ENCODE data around the gene DOLPP1.

Gene DOLPP1

DNA sequence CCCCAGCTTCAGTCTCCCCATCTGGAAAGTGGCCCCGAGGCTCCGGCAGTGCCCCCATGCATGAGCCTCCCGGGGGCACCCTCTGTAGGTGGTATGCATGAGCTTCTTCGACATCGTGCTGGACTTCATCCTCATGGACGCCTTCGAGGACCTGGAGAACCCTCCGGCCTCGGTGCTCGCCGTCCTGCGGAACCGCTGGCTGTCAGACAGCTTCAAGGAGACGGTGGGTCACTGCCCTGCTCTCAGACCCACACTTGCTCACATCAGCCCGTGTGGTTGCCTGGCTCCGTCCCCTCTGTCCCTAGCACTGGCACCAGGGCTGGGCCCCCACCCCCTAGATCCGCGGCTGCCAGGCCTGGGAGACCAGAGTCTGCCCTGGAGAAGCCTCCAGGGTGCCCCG is 12.8 kb upstream of the DOLPP1 start:
- DNase-seq, result no peak

DNA sequence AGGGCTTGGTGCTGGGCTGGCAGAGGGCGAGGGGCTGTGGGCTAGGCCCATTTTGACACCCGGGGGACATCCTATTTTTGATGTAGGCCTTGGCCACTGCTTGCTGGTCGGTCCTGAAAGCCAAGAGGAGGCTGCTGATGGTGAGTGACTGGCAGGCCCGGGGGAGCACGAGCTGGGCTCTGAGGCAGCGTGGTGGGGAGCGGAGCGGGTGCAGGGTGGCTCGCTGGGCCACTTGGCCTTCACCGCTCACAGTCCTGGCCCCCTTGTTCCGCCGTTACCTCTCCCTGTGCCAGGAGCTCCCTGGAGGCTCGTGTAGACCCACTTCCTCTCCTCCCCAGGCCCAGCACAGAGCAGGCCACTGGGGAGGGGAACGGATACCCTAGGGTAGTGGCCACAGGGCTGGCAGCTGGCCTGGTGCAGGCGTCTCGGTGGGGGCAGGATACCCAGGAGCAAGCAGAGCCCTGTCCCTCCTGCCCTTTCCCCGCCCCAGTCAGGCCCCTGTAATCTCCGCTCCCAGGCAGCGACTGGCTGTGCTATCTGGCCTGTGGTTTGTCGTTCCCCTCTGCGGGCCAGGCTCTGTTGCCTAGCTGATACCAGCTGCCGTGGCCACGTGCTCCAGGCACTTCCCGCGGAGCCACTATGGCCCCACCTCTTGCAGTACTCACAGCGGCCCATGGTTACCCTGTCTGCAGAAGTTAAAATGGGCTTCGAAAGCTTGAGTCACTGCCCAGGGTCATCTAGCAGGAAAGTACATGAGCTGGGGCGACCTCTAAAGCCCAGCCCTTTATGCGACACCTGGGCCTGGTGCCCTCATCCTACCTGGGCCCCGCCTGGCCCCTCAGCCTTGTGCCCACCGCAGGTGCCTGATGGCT is 11.7 kb upstream of the DOLPP1 start:
- peak; percentile 72 for DNase-seq

- no peak for DNase-seq
These were observed 10.9 kb upstream of the DOLPP1 start for GRCh38 chr9:129069862-129070641.

- no peak for DNase-seq
These were observed 10.0 kb upstream of the DOLPP1 start for GRCh38 chr9:129070696-129071525.

- peak; percentile 53 for DNase-seq
These were observed 9.3 kb upstream of the DOLPP1 start for GRCh38 chr9:129071526-129072126.

- DNase-seq, result no peak
These were observed 8.7 kb upstream of the DOLPP1 start for GRCh38 chr9:129072171-129072570.

GRCh38 chr9:129073404-129073803 is 7.5 kb upstream of the DOLPP1 start:
- DNase-seq, result no peak

GRCh38 chr9:129074106-129074505 is 6.8 kb upstream of the DOLPP1 start:
- DNase-seq, result no peak

GRCh38 chr9:129075996-129076639 is 4.8 kb upstream of the DOLPP1 start:
- DNase-seq, result no peak

DNA sequence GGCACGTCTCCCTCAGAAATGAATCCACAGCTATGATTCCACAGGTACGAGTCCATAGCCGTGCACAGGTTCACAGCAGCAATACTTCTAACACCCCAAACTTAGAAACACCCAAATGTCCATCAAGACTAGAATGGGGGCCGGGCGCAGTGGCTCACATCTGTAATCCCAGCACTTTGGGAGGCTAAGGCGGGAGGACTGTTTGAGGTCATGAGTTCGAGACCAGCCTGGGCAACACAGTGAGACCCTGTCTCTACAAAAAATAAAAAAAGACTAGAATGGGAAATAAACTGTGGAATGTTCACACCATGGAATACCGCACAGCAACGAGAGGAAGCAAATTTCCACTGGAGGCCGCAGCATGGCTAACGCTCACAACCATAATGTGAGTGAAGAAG is 4.3 kb upstream of the DOLPP1 start:
- no peak for DNase-seq

- DNase-seq, result no peak
These were observed 3.7 kb upstream of the DOLPP1 start for GRCh38 chr9:129077236-129077635.

DNA sequence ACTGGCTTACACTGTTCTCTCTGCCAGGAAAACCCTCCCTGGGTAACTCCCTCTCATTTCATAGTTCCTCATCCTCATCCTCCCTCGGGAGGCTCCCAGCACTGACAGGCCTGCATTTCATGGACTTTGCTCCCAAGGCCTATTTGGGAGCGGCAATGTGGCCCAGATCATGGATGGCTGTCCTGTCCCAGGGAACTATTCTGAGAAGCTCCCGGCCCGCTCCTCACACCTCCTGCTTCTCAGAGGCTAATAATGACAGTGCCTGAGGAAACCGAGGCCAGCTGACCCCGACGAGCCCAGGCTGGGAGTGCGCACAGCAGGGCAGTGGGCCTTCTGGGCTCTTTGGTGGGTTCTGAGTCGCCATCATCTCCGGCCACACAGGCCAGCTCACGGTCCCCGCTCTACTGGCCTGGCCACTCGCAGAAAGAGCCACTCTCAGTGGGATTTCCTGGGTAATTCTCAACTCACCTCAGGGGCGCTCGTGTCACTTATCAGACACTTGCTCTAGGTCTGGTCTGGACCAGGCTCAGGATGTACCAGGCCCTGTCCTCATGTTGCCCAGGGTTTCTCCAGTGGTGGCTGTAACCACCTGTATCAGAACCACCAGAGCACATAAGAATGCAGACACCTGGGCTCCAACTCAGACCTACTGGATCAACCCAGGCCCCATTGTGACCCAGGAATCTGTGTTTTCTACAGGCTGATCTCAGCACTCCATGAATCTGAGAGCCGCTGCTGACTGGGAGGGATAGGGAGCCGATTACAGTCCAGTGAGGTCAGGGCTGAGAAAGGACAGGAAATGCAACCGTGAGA is 2.0 kb upstream of the DOLPP1 start:
- no peak for DNase-seq

GRCh38 chr9:129079829-129080228 is 1.1 kb upstream of the DOLPP1 start:
- DNase-seq, result no peak

- no peak for DNase-seq
These were observed 662 bp upstream of the DOLPP1 start for GRCh38 chr9:129080298-129080600.

DNA sequence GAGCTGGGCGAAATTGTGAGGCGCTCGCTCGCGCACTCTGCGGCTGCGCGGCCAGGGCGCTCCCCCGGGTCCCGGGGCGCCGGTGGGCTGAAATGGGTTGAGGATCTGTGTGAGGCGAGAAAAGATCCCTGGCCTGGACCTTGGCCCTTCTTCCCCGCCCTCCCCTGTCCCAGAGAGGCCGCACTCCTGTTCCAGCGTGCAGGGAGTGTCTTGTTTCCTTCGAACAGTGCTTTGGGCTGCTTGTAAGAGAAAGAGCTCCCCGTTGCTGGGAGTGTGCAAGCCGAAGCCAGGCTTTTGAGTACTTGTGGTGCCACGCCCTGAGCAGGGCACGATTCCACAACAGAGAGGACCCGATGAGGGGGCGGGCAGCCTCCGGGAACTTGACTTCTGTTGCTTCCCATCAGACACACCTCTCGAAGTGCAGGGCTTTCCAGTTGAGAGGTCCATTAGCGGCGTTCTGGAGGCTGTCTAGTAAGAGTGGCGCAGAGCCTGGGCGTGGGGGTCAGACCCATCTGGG is 535 bp downstream of the DOLPP1 start:
- no peak for DNase-seq

- DNase-seq, result no peak
These were observed 3.2 kb downstream of the DOLPP1 start for GRCh38 chr9:129084087-129084486.

DNA sequence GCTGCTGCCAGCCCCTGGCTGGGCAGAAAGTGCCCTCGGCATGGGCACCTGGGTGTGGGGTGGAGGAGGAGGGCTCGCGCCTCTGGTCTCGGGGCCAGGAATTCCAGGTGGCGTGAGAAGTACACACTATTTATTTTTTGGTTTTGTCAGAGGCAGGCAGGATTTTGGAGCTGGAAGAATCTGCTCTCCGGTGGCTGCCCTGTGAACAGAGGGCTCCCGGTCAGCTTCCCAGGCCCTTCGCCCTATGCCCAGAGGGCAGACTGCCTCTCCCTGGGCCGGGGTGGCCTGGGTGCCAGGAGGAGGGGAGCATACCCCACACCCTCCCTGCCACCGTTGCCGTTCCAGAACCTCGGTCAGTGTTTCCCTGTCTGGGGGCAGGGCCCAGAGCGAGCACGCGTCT is 8.3 kb downstream of the DOLPP1 start:
- no peak for DNase-seq

GRCh38 chr9:129093602-129094386 is 12.9 kb downstream of the DOLPP1 start:
- DNase-seq, result no peak

DNA sequence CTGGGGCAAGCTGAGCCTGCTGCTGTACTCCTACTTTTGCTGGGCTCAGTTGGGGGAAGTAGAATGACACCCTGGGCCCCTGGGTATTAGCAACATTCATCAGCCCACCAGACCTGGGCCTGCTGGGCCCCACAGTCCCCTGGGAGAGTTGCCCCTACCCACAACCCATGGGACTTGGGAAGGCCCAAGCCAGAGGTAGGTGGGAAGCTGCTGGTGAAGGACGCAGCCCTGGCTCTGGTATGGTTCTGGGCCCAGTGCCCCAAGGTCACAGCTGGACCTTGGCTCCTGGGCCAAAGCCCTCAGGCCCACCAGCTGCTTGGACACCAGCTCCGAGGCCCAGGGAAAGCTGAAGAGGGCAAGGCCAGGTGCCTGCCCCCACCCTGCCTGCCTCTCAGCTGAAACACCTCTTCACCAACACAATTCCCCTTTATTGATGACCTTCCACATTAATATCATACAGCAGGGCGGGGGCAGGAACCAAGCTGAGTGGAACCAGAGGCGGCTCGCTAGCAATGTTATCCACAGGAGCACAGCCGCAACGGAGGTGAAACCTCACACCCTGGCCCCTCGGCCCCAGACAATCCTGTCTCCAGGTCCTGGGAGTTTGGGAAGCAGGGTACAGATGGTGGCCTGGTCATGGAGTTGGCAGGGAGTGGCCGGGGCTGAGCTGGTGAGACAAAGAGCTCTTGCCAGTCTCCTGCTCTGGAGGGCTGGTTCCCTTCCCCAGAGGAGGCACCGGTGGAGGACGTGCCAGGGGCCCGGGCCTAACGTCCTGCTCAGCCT is 13.7 kb downstream of the DOLPP1 start:
- DNase-seq, result no peak
